Colonic mucosa (tissue), 4 donors: ENCODE data around the gene FOXP1. TPM values are rescaled to one million over a fixed set of nuclear protein-coding genes. Genes with fewer than 3 reads are reported as not detected.

ENCODE experiments used
- DNase-seq: peaks from one replicate; pipeline ENCODE4 v3.0.0-alpha.2; 2020
- H3K27ac ChIP-seq: fragments of 200-600 bp; one replicate; pipeline ENCODE4 v1.8.0; 2021
- H3K27me3 ChIP-seq: fragments of 200-600 bp; one replicate; pipeline ENCODE4 v1.8.0; 2021
- H3K36me3 ChIP-seq: fragments of 200-600 bp; one replicate; pipeline ENCODE4 v1.8.0; 2021
- H3K4me1 ChIP-seq: fragments of 200-600 bp; one replicate; pipeline ENCODE4 v1.8.0; 2021; ENCODE audit warnings: mild to moderate bottlenecking
- H3K4me3 ChIP-seq: fragments of 200-600 bp; one replicate; pipeline ENCODE4 v1.8.0; 2021
- H3K9ac ChIP-seq, 2 donors: one replicate each; pipeline ENCODE4 v1.7.0; 2013; ENCODE audit warnings: control low read depth in 2 of 2, low read depth in 2 of 2, low read length in 2 of 2
- H3K9me3 ChIP-seq: fragments of 200-600 bp; one replicate; pipeline ENCODE4 v1.8.0; 2021
- CTCF ChIP-seq: fragments of 200-600 bp; IDR thresholded peaks from one replicate; pipeline ENCODE4 v1.8.0; 2022; ENCODE audit warnings: antibody characterized with exemption, mild to moderate bottlenecking
- intact Hi-C: fragments of 100-400 bp; cut with DNase I; formaldehyde crosslinking; loops from one replicate; pipeline ENCODE4 v1.14.1; 2022
- total RNA-seq, 2 donors: library from RNA; stranded (reverse); fragmentation: NEBNext Ultra II Directional in 1 of 2; extraction: Animal tissue kit (Norgen Biotek cat#: 25700) in 1 of 2; gene quantifications; one replicate each; pipeline ENCODE4 v1.2.1, GENCODE V29; 2021
- donor health status: healthy.
- donor health status: DM: no; HTN: no; CAD: no.
- donor health status: DM: no; HTN: no; CAD: no.

FOXP1 gene
- total RNA-seq, 2 donors from 2014 or later = 127 to 128 TPM

- no peak overlapping the region for H3K27ac ChIP-seq
- TF ChIP-seq CTCF = no peak
- H3K27me3 ChIP-seq = no peaks in the 10 kb centered on the region
- H3K9me3 ChIP-seq = no peaks in the 10 kb centered on the region
- no peak overlapping the region for H3K9ac ChIP-seq
- intact Hi-C loops = no loop called here
- no peaks in the 10 kb centered on the region for H3K36me3 ChIP-seq
- DNase-seq = no peak
- no peak overlapping the region for H3K4me3 ChIP-seq
- no peaks in the 10 kb centered on the region for H3K4me1 ChIP-seq
These were observed 169.2 kb downstream of the FOXP1 start for GRCh38 chr3:71414189-71414927.

GRCh38 chr3:71413572-71413971 is 170.0 kb downstream of the FOXP1 start:
- H3K4me3 ChIP-seq = no peak overlapping the region
- H3K27me3 ChIP-seq = no peaks in the 10 kb centered on the region
- no peaks in the 10 kb centered on the region for H3K9me3 ChIP-seq
- no peak for TF ChIP-seq CTCF
- H3K36me3 ChIP-seq = no peaks in the 10 kb centered on the region
- H3K4me1 ChIP-seq = no peaks in the 10 kb centered on the region
- no peak overlapping the region for H3K27ac ChIP-seq
- intact Hi-C loops = no loop called here
- no peak overlapping the region for H3K9ac ChIP-seq
- DNase-seq = no peak

GRCh38 chr3:71409352-71409751 is 174.2 kb downstream of the FOXP1 start:
- TF ChIP-seq CTCF = no peak
- Histone ChIP-seq H3K9ac (no peak overlapping the region), H3K9me3 (no peaks in the 10 kb centered on the region), H3K27me3 (no peaks in the 10 kb centered on the region), H3K27ac (no peak overlapping the region), H3K4me1 (no peaks in the 10 kb centered on the region), H3K4me3 (no peak overlapping the region), H3K36me3 (no peaks in the 10 kb centered on the region)
- intact Hi-C loops = no loop called here
- no peak for DNase-seq

GRCh38 chr3:71408903-71409302 is 174.6 kb downstream of the FOXP1 start:
- Histone ChIP-seq H3K9me3 (no peaks in the 10 kb centered on the region), H3K27me3 (no peaks in the 10 kb centered on the region), H3K36me3 (no peaks in the 10 kb centered on the region), H3K4me3 (no peak overlapping the region), H3K4me1 (no peaks in the 10 kb centered on the region), H3K27ac (no peak overlapping the region), H3K9ac (no peak overlapping the region)
- intact Hi-C loops = no loop called here
- no peak for DNase-seq
- no peak for TF ChIP-seq CTCF

GRCh38 chr3:71407823-71408222 is 175.7 kb downstream of the FOXP1 start:
- no peak for TF ChIP-seq CTCF
- Histone ChIP-seq H3K27me3 (no peaks in the 10 kb centered on the region), H3K27ac (no peak overlapping the region), H3K9ac (no peak overlapping the region), H3K9me3 (no peaks in the 10 kb centered on the region), H3K4me1 (no peaks in the 10 kb centered on the region), H3K4me3 (no peak overlapping the region), H3K36me3 (no peaks in the 10 kb centered on the region)
- DNase-seq = no peak
- intact Hi-C loops = no loop called here
